ENCODE measurements around the gene TMEM178B. TPM values are rescaled to one million over a fixed set of nuclear protein-coding genes. Genes with fewer than 3 reads are reported as not detected.

The TMEM178B gene
- total RNA-seq, 1 donor from 2014 or later = 19.7 TPM

GRCh38 chr7:141306081-141306480 lies 232.2 kb downstream of the TMEM178B start:
- no peaks in the 10 kb centered on the region for H3K36me3 Mint-ChIP-seq (ENCODE audit: low read depth)
- no peak overlapping the region for H3K27ac Mint-ChIP-seq (ENCODE audit: unreplicated experiment)
- H3K27me3 Mint-ChIP-seq (ENCODE audit: low read depth) = no peaks in the 10 kb centered on the region
- no peak overlapping the region for H3K4me3 Mint-ChIP-seq
- no peaks in the 10 kb centered on the region for H3K4me1 Mint-ChIP-seq
- peaks cover 7% of the 10 kb centered on the region for H3K9me3 Mint-ChIP-seq
- no peak for TF ChIP-seq CTCF (conservative IDR thresholded peaks at IDR 0.05)
- DNase-seq (ENCODE audit: low read depth, low spot score) = no peak

GRCh38 chr7:141312395-141312794 lies 238.5 kb downstream of the TMEM178B start:
- no peaks in the 10 kb centered on the region for H3K4me1 Mint-ChIP-seq
- peaks cover 9% of the 10 kb centered on the region for H3K9me3 Mint-ChIP-seq
- no peaks in the 10 kb centered on the region for H3K27me3 Mint-ChIP-seq (ENCODE audit: low read depth)
- TF ChIP-seq CTCF (conservative IDR thresholded peaks at IDR 0.05) = no peak
- H3K27ac Mint-ChIP-seq (ENCODE audit: unreplicated experiment) = no peak overlapping the region
- no peak for DNase-seq (ENCODE audit: low read depth, low spot score)
- H3K36me3 Mint-ChIP-seq (ENCODE audit: low read depth) = no peaks in the 10 kb centered on the region
- H3K4me3 Mint-ChIP-seq = no peak overlapping the region

- no peak overlapping the region for H3K4me3 Mint-ChIP-seq
- TF ChIP-seq CTCF (conservative IDR thresholded peaks at IDR 0.05) = no peak
- H3K27me3 Mint-ChIP-seq (ENCODE audit: low read depth) = no peaks in the 10 kb centered on the region
- peak overlapping the region; percentile 64 for H3K27ac Mint-ChIP-seq (ENCODE audit: unreplicated experiment)
- DNase-seq (ENCODE audit: low read depth, low spot score) = no peak
- H3K4me1 Mint-ChIP-seq = no peaks in the 10 kb centered on the region
- H3K36me3 Mint-ChIP-seq (ENCODE audit: low read depth) = no peaks in the 10 kb centered on the region
- peaks cover 9% of the 10 kb centered on the region for H3K9me3 Mint-ChIP-seq
Measured at GRCh38 chr7:141312828-141313521, 239.1 kb downstream of the TMEM178B start.

GRCh38 chr7:141313896-141314295 lies 240.0 kb downstream of the TMEM178B start:
- Mint-ChIP-seq H3K27ac (ENCODE audit: unreplicated experiment) (no peak overlapping the region), H3K27me3 (ENCODE audit: low read depth) (no peaks in the 10 kb centered on the region), H3K4me3 (no peak overlapping the region), H3K9me3 (peaks cover 9% of the 10 kb centered on the region), H3K36me3 (ENCODE audit: low read depth) (no peaks in the 10 kb centered on the region), H3K4me1 (no peaks in the 10 kb centered on the region)
- TF ChIP-seq CTCF (conservative IDR thresholded peaks at IDR 0.05) = no peak
- DNase-seq (ENCODE audit: low read depth, low spot score) = no peak

- H3K9me3 Mint-ChIP-seq = no peaks in the 10 kb centered on the region
- no peaks in the 10 kb centered on the region for H3K36me3 Mint-ChIP-seq (ENCODE audit: low read depth)
- no peaks in the 10 kb centered on the region for H3K4me1 Mint-ChIP-seq
- TF ChIP-seq CTCF (conservative IDR thresholded peaks at IDR 0.05) = no peak
- no peaks in the 10 kb centered on the region for H3K27me3 Mint-ChIP-seq (ENCODE audit: low read depth)
- H3K27ac Mint-ChIP-seq (ENCODE audit: unreplicated experiment) = no peak overlapping the region
- no peak overlapping the region for H3K4me3 Mint-ChIP-seq
- DNase-seq (ENCODE audit: low read depth, low spot score) = no peak
Measured at GRCh38 chr7:141317033-141317585, 243.2 kb downstream of the TMEM178B start.
